HFF-Myc (cell line): ENCODE results near the gene PTPRN2.

Experiments used
- DNase-seq: peaks from one replicate; pipeline ENCODE4 v3.0.0-alpha.2; 2011; ENCODE audit warnings: low read depth; ENCODE audit errors: extremely low read depth
- H3K4me3 ChIP-seq: replicated peaks from 2 replicates; pipeline ENCODE4 v1.5.1; 2011; ENCODE audit warnings: low read depth, mild to moderate bottlenecking, control low read depth, low read length
- TF ChIP-seq, protein P1 (sequence below): IDR thresholded peaks from 2 replicates; pipeline ENCODE4 v1.5.1; 2012; ENCODE audit warnings: mild to moderate bottlenecking, low read depth, low read length, control low read depth; ENCODE audit errors: missing control alignments

PTPRN2 gene

DNA sequence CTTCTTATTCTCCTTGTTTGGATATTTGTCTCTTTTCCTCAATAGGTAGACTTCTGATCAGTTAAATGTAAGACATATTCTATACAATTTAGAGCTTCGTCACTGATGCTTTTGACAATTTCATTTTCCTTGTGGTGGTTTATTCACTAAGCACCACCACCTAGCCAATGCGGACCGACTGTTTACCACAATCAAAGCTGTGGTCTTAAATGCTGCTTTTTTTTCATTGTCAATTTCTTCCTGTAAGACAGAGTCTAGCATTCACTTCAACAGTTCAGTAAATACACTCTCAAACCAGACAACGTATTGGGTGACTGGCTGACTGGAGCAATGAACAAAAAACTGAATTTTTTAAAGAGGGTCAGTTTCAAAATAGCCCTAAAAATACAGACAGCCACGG is 1011.8 kb downstream of the PTPRN2 start:
- TF ChIP-seq, protein P1, sequence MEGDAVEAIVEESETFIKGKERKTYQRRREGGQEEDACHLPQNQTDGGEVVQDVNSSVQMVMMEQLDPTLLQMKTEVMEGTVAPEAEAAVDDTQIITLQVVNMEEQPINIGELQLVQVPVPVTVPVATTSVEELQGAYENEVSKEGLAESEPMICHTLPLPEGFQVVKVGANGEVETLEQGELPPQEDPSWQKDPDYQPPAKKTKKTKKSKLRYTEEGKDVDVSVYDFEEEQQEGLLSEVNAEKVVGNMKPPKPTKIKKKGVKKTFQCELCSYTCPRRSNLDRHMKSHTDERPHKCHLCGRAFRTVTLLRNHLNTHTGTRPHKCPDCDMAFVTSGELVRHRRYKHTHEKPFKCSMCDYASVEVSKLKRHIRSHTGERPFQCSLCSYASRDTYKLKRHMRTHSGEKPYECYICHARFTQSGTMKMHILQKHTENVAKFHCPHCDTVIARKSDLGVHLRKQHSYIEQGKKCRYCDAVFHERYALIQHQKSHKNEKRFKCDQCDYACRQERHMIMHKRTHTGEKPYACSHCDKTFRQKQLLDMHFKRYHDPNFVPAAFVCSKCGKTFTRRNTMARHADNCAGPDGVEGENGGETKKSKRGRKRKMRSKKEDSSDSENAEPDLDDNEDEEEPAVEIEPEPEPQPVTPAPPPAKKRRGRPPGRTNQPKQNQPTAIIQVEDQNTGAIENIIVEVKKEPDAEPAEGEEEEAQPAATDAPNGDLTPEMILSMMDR: no peak
- no peak overlapping the region for H3K4me3 ChIP-seq
- DNase-seq: no peak

DNA sequence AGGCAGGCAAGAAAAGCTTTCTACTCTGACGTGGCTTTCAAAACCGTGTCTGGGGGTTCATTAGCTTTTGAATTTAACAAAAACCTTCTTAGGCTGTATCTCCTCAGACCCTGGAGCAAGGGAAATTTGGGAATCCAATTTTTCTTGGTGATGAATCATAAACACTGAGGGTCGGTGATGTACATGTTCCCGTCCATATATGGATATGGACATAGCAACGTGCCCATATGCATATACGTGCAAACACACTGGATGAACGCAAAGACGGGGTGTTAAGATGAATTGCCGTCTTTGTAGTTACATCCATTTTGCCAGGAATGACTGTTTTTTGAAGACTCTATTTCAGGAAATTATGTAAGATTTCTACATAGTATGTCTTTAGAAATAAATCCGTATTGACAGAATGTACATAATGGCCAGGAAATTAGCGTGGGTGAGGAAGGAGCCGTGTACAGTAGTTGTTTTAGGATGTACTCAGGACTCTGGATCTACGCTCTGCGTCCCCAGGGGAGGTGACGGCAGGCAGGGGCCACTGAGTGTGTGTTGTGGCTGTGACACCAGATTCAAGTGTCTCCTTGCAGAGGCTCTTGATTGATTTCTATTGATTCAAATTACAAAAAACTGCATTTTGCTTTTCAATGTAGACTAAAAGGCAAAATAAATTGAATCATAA is 1012.6 kb downstream of the PTPRN2 start:
- DNase-seq: no peak
- TF ChIP-seq, protein P1: no peak
- H3K4me3 ChIP-seq: no peak overlapping the region

DNA sequence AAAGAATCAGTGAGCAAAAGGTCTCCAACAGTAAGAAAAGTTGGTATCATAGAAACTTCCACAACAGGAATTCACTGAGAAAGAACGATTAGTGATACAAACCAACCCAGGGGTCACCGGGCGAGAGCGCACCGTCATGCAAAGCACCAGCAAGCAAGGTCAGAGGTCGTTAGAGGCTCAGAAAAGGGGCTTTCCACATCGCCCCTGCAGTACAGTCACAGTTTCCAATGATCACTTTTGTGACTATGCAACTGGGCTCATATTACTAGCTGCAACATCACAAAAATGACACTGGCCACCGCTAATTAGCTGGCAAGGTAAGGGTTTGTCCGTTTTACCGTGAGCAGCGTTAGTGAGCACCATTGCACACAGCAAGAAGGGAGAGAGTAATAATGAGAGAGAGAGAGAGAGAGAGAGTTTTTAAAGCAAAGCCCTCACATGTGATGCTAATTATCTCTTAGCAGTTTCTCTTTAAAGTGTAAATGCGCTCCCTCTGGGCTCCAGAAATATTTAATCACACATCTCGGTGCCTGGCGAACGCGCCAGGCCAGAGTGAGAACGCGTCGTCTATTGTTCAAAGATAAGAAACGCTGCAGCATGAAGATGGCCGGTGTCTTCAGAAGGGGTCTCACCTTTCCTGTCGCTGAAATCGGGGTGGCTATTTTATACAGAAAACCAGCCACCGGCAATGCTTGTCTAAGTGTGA is 1013.4 kb downstream of the PTPRN2 start:
- TF ChIP-seq, protein P1: no peak
- H3K4me3 ChIP-seq: no peak overlapping the region
- DNase-seq: no peak

DNA sequence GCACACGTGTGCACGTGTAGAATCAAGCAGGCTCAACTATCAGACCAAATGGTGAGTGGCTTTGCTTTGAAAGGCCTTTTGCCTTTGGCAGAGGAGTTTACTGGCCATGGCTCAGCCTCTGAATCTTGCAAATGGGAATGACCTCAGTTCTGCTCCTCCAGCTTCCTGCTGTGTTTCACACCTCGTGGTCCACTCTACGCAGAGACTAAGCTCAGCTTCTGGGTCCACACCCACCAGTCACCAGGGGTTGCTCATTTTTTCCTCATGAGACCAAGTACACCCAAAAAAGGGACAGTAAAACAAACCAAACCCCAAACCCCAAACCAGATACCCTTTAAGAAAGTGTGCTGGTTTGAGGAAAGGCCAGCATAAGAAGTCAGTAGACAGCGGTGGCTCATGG is 1014.4 kb downstream of the PTPRN2 start:
- no peak for DNase-seq
- no peak overlapping the region for H3K4me3 ChIP-seq
- TF ChIP-seq, protein P1: no peak

DNA sequence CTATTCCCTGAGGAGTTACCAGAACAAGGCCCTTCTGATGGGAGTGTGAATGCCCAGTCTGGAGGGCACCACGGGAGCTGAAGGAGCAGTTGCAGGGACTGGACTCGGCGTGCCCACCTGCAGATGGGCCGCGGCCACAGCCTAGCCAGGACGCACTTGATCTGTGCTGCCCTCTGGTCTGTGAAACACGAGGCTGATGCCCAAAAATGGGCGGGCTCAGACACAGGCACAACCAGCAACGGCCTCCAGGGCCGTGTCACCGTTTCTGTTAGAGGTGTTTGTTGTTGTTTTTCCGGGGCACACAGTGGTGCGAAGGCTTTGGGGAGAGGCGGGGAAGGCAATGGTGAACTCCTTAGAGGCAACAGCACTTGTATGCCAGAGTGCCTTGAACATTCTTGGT is 1015.0 kb downstream of the PTPRN2 start:
- TF ChIP-seq, protein P1: no peak

DNA sequence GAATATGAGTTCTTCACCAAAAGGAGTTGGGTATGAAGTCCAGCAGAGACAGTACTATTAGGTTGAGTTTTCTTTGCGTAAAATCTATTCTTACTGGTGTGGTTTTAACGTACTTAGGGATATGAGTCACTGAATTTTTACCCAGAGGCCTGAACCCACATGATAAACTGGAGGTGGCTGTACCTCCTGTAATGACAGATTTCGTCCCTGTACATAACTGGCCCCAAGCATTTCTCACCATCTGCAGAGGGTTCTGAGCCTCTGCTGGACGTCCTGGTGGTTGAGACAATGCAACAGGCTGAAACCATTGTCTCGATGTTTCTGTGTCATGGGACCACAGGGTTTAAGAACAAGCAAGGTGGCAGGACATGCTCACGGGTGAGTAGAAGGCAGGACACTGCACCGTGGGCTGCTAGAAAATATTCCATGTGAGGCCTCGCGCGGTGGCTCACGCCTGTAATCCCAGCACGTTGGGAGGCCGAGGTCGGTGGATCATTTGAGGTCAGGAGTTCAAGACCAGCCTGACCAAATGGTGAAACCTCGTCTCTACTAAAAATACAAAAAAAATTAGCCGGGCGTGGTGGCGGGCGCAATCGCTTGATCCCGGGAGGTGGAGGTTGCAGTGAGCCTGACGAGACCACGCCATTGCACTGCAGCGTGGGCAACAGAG is 1017.0 kb downstream of the PTPRN2 start:
- TF ChIP-seq, protein P1: no peak
- no peak overlapping the region for H3K4me3 ChIP-seq
- DNase-seq: no peak

More for the DNA sequence above, 1015.0 kb downstream of the PTPRN2 start:
- no peak for DNase-seq
- H3K4me3 ChIP-seq: no peak overlapping the region
